ENCODE measurements around the gene MAGI2.

MAGI2 gene

GRCh38 chr7:78261302-78261701 is 1192.2 kb downstream of the MAGI2 start:
- Histone ChIP-seq H3K27ac (no peak overlapping the region), H3K4me3 (ENCODE audit: low read depth in 1 of 2, low read length in 1 of 2) (no peak overlapping the region), H3K4me1 (ENCODE audit: control insufficient read depth in 1 of 2, insufficient read depth in 1 of 2, low read depth in 1 of 2, low read length in 1 of 2) (no peaks in the 10 kb centered on the region), H3K27me3 (no peaks in the 10 kb centered on the region), H3K36me3 (no peaks in the 10 kb centered on the region), H3K9me3 (no peaks in the 10 kb centered on the region)
- TF ChIP-seq, protein P1, sequence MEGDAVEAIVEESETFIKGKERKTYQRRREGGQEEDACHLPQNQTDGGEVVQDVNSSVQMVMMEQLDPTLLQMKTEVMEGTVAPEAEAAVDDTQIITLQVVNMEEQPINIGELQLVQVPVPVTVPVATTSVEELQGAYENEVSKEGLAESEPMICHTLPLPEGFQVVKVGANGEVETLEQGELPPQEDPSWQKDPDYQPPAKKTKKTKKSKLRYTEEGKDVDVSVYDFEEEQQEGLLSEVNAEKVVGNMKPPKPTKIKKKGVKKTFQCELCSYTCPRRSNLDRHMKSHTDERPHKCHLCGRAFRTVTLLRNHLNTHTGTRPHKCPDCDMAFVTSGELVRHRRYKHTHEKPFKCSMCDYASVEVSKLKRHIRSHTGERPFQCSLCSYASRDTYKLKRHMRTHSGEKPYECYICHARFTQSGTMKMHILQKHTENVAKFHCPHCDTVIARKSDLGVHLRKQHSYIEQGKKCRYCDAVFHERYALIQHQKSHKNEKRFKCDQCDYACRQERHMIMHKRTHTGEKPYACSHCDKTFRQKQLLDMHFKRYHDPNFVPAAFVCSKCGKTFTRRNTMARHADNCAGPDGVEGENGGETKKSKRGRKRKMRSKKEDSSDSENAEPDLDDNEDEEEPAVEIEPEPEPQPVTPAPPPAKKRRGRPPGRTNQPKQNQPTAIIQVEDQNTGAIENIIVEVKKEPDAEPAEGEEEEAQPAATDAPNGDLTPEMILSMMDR (IDR thresholded peaks at IDR 0.05) = no peak

GRCh38 chr7:78260826-78261225 is 1192.6 kb downstream of the MAGI2 start:
- Histone ChIP-seq H3K4me3 (ENCODE audit: low read depth in 1 of 2, low read length in 1 of 2) (no peak overlapping the region), H3K9me3 (no peaks in the 10 kb centered on the region), H3K36me3 (no peaks in the 10 kb centered on the region), H3K27me3 (no peaks in the 10 kb centered on the region), H3K27ac (no peak overlapping the region), H3K4me1 (ENCODE audit: control insufficient read depth in 1 of 2, insufficient read depth in 1 of 2, low read depth in 1 of 2, low read length in 1 of 2) (no peaks in the 10 kb centered on the region)
- TF ChIP-seq, protein P1 (IDR thresholded peaks at IDR 0.05) = no peak

DNA sequence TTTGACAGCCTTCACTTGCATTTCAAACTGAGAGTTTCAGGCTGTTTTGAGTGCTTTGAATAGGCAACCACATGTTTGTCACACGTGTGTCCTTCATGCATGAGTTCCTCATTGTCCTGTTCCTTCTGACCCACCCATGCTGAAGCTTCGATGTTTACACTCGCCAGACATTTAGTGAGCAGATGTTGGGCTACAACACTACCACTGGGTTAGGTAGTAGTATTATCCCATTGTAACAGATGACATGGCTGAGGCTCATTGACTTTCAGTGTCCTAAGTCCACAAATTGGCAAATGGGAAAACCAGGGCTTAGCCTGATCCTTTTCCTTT is 1198.8 kb downstream of the MAGI2 start:
- no peaks in the 10 kb centered on the region for H3K36me3 ChIP-seq
- TF ChIP-seq, protein P1 (IDR thresholded peaks at IDR 0.05) = no peak
- H3K4me1 ChIP-seq (ENCODE audit: control insufficient read depth in 1 of 2, insufficient read depth in 1 of 2, low read depth in 1 of 2, low read length in 1 of 2) = no peaks in the 10 kb centered on the region
- H3K4me3 ChIP-seq (ENCODE audit: low read depth in 1 of 2, low read length in 1 of 2) = no peak overlapping the region
- H3K9me3 ChIP-seq = no peaks in the 10 kb centered on the region
- no peaks in the 10 kb centered on the region for H3K27me3 ChIP-seq
- no peak overlapping the region for H3K27ac ChIP-seq

DNA sequence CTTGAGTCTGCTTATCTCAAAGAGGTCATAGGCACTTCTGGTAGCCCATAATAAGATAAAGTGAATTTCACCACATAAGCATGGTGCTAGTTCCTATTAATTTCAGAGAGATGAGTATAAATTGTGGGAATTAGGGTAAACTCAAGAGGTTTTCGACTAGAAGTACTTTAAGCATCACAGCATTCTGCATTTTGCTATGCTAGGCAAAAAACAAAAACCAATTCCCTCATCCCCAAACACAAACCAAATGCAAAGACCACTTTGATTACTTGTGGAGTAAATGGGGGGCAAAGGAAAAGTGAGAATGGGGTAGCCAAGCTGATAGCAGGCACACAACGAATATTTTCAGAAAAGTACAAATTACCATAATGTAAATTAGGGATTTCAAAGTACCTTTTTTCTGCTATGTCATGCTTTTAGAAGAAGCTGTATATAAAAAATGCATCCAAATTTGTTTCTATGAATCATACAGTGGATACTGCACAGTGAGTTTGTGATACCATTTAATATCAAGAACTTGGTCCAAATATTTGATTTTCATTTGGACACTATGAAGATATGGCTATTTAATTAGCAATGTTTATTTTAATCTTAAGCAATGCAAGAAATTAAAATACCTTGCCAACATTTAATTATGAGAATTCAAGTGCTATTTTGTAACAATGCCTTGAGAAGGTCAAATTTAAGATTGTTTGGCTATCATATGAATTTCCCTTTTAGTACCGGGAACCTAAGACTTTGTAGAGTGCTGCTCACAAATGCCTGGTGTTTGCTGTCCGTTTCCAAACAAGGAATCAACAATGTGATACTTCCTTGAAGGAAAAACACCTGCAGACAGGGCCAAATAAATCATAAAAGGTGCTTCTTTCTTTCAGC is 1199.4 kb downstream of the MAGI2 start:
- no peaks in the 10 kb centered on the region for H3K36me3 ChIP-seq
- TF ChIP-seq, protein P1 (IDR thresholded peaks at IDR 0.05) = no peak
- H3K4me1 ChIP-seq (ENCODE audit: control insufficient read depth in 1 of 2, insufficient read depth in 1 of 2, low read depth in 1 of 2, low read length in 1 of 2) = no peaks in the 10 kb centered on the region
- H3K27me3 ChIP-seq = no peaks in the 10 kb centered on the region
- H3K4me3 ChIP-seq (ENCODE audit: low read depth in 1 of 2, low read length in 1 of 2) = no peak overlapping the region
- H3K27ac ChIP-seq = no peak overlapping the region
- no peaks in the 10 kb centered on the region for H3K9me3 ChIP-seq

- H3K4me1 ChIP-seq (ENCODE audit: control insufficient read depth in 1 of 2, insufficient read depth in 1 of 2, low read depth in 1 of 2, low read length in 1 of 2) = no peaks in the 10 kb centered on the region
- no peak overlapping the region for H3K27ac ChIP-seq
- no peaks in the 10 kb centered on the region for H3K27me3 ChIP-seq
- TF ChIP-seq, protein P1 (IDR thresholded peaks at IDR 0.05) = no peak
- H3K9me3 ChIP-seq = no peaks in the 10 kb centered on the region
- no peak overlapping the region for H3K4me3 ChIP-seq (ENCODE audit: low read depth in 1 of 2, low read length in 1 of 2)
- H3K36me3 ChIP-seq = no peaks in the 10 kb centered on the region
Observed at GRCh38 chr7:78248867-78249266, 1204.6 kb downstream of the MAGI2 start.

Measured in neutrophil (primary cell).